Left ventricle myocardium inferior (tissue), 1 donor: ENCODE data around the gene VPS41. TPM values are rescaled to one million over a fixed set of nuclear protein-coding genes. Genes with fewer than 3 reads are reported as not detected.

Source experiments
- DNase-seq: peaks from one replicate; pipeline ENCODE4 v3.0.0-alpha.2; 2020
- H3K27ac ChIP-seq: fragments of 200-600 bp; replicated peaks from 2 replicates; pipeline ENCODE4 v1.8.0; 2021
- H3K27me3 ChIP-seq: fragments of 200-600 bp; 2 replicates; pipeline ENCODE4 v1.8.0; 2021; ENCODE audit warnings: low read depth
- H3K36me3 ChIP-seq: fragments of 200-600 bp; 2 replicates; pipeline ENCODE4 v1.8.0; 2021
- H3K4me1 ChIP-seq: fragments of 200-600 bp; 2 replicates; pipeline ENCODE4 v1.8.0; 2021
- H3K4me3 ChIP-seq: fragments of 200-600 bp; 2 replicates; pipeline ENCODE4 v1.8.0; 2021; ENCODE audit warnings: mild to moderate bottlenecking, moderate library complexity
- H3K9me3 ChIP-seq: fragments of 200-600 bp; replicated peaks from 2 replicates; pipeline ENCODE4 v1.8.0; 2021
- intact Hi-C: fragments of 100-400 bp; cut with micrococcal nuclease; formaldehyde crosslinking; loops from one replicate; pipeline ENCODE4 v1.11.0; 2022
- total RNA-seq: library from RNA; stranded (reverse); fragmentation: NEBNext Ultra II Directional; extraction: Animal tissue kit (Norgen Biotek cat#: 25700); gene quantifications from one replicate; pipeline ENCODE4 v1.2.1, GENCODE V29; 2021
- TF ChIP-seq, protein P1 (sequence below): fragments of 200-600 bp; IDR thresholded peaks from 2 replicates; pipeline ENCODE4 v1.8.0; 2021; ENCODE audit warnings: antibody characterized with exemption, mild to moderate bottlenecking, borderline replicate concordance
- donor health status: DM: no; HTN: yes; CAD: no; lungs with severe emphysema.

The VPS41 gene
- total RNA-seq, 1 donor from 2014 or later = 43.7 TPM

- peaks cover 14% of the 10 kb centered on the region for H3K4me1 ChIP-seq
Observed at GRCh38 chr7:38686888-38687287, 222.1 kb downstream of the VPS41 start.

DNA sequence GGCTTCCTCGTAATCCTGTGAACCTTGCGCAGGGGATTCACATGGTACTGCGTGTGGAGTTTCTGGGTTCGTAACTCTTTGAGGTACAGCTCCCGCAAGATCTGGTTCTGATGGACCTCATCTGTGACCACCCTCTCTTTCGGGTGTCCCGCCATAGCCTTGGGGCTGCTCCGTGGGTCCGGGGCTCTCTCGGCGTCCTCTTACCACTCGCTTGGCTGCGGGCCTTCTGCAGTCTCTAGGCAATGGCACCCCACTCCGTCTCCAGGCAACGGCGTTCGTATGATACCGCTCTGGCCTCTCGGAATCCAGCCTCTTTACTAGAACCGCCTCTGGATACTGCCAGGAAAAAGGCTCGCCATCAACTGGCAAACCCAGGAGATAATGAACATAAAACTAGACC is 223.1 kb downstream of the VPS41 start:
- Histone ChIP-seq H3K27ac (no peak overlapping the region), H3K27me3 (no peaks in the 10 kb centered on the region), H3K9me3 (no peaks in the 10 kb centered on the region), H3K36me3 (no peaks in the 10 kb centered on the region), H3K4me3 (no peak overlapping the region), H3K4me1 (peaks cover 22% of the 10 kb centered on the region)
- TF ChIP-seq, protein P1, sequence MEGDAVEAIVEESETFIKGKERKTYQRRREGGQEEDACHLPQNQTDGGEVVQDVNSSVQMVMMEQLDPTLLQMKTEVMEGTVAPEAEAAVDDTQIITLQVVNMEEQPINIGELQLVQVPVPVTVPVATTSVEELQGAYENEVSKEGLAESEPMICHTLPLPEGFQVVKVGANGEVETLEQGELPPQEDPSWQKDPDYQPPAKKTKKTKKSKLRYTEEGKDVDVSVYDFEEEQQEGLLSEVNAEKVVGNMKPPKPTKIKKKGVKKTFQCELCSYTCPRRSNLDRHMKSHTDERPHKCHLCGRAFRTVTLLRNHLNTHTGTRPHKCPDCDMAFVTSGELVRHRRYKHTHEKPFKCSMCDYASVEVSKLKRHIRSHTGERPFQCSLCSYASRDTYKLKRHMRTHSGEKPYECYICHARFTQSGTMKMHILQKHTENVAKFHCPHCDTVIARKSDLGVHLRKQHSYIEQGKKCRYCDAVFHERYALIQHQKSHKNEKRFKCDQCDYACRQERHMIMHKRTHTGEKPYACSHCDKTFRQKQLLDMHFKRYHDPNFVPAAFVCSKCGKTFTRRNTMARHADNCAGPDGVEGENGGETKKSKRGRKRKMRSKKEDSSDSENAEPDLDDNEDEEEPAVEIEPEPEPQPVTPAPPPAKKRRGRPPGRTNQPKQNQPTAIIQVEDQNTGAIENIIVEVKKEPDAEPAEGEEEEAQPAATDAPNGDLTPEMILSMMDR = no peak
- no peak for DNase-seq
- intact Hi-C loops = no loop called here

More at GRCh38 chr7:38686888-38687287, 222.1 kb downstream of the VPS41 start:
- H3K36me3 ChIP-seq = no peaks in the 10 kb centered on the region
- no peaks in the 10 kb centered on the region for H3K27me3 ChIP-seq
- TF ChIP-seq, protein P1 = no peak
- no peaks in the 10 kb centered on the region for H3K9me3 ChIP-seq
- H3K4me3 ChIP-seq = no peak overlapping the region
- intact Hi-C loops = no loop called here
- no peak overlapping the region for H3K27ac ChIP-seq
- no peak for DNase-seq

DNA sequence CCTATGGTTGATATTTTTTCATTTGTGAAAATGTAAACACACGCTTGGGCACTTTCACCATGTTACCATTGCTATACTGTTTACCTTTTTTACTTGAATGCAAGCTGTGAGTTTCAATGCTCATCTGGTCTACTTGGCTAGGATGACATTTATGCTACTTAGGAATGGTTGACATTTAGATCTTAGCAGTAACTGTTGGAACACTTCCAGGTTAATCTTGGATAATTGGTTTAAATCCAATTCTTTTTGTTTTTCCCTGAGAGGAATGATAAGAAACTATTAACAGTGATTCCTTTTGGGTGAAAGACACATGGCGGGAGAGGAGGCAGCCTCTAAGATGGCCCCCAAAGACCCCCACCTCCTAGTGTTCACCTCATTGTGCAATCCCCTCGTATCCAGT is 226.4 kb downstream of the VPS41 start:
- H3K4me1 ChIP-seq = peaks cover 22% of the 10 kb centered on the region
- H3K9me3 ChIP-seq = peaks cover 2% of the 10 kb centered on the region
- no peaks in the 10 kb centered on the region for H3K36me3 ChIP-seq
- H3K4me3 ChIP-seq = no peak overlapping the region
- DNase-seq = no peak
- intact Hi-C loops = no loop called here
- H3K27me3 ChIP-seq = no peaks in the 10 kb centered on the region
- TF ChIP-seq, protein P1 = no peak
- no peak overlapping the region for H3K27ac ChIP-seq

GRCh38 chr7:38681882-38682281 is 227.1 kb downstream of the VPS41 start:
- DNase-seq = no peak
- Histone ChIP-seq H3K9me3 (peaks cover 4% of the 10 kb centered on the region), H3K4me1 (peaks cover 22% of the 10 kb centered on the region), H3K36me3 (no peaks in the 10 kb centered on the region), H3K27me3 (no peaks in the 10 kb centered on the region), H3K27ac (no peak overlapping the region), H3K4me3 (no peak overlapping the region)
- TF ChIP-seq, protein P1 = no peak
- intact Hi-C loops = no loop called here

DNA sequence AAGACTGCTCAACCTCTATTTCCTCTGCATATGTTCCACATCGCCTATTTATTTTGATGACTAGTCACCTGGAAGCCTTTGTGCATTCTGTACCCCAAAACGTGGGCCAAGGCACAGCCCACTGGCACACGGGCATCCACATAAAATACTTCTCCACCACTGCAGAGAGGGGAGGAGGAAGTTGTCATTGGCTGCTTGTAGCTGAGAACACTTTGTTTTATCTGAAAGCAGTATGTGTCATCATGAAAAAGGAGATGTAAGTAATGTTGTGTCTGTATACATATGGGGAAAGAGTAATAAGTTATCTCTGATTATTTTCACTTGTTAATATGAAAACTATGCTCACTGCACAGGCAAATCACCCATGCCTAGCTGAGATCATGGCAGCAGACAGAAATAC is 229.6 kb downstream of the VPS41 start:
- DNase-seq = no peak
- Histone ChIP-seq H3K9me3 (peaks cover 4% of the 10 kb centered on the region), H3K36me3 (no peaks in the 10 kb centered on the region), H3K27me3 (no peaks in the 10 kb centered on the region), H3K4me1 (peaks cover 25% of the 10 kb centered on the region), H3K27ac (no peak overlapping the region), H3K4me3 (no peak overlapping the region)
- TF ChIP-seq, protein P1 = no peak
- intact Hi-C loops = no loop called here

GRCh38 chr7:38678698-38679054 is 230.3 kb downstream of the VPS41 start:
- no peaks in the 10 kb centered on the region for H3K27me3 ChIP-seq
- no peak overlapping the region for H3K4me3 ChIP-seq
- TF ChIP-seq, protein P1 = no peak
- H3K9me3 ChIP-seq = peaks cover 4% of the 10 kb centered on the region
- H3K4me1 ChIP-seq = peaks cover 25% of the 10 kb centered on the region
- DNase-seq = no peak
- intact Hi-C loops = no loop called here
- no peaks in the 10 kb centered on the region for H3K36me3 ChIP-seq
- H3K27ac ChIP-seq = no peak overlapping the region
